SK-N-SH (cell line): Measurements from ENCODE around the gene CAMKMT. TPM values are rescaled to one million over a fixed set of nuclear protein-coding genes. Genes with fewer than 3 reads are reported as not detected.

Experiments used
- CTCF ChIA-PET: fragments of 300-600, 350-600 bp; formaldehyde crosslinking; extraction: SDS; loops from one replicate; lab custom pipeline; 2021; lab: Yijun Ruan, JAX
- POLR2A ChIA-PET: fragments of 350-600 bp; sonication (Branson Sonifier 250); formaldehyde crosslinking; extraction: SDS; loops from one replicate; lab custom pipeline; 2020; ENCODE audit warnings: antibody characterized with exemption, inconsistent platforms; lab: Yijun Ruan, JAX
- DNase-seq: peaks from one replicate; pipeline ENCODE4 v3.0.0; 2012
- H2AFZ ChIP-seq: fragments of 200-600 bp; sonication (generic); 2 replicates; pipeline ENCODE4 v1.8.1; 2016; ENCODE audit warnings: antibody characterized with exemption, mild to moderate bottlenecking, low read depth
- H3F3A ChIP-seq: fragments of 200-600 bp; sonication (generic); replicated peaks from 2 replicates; pipeline ENCODE3; 2016; ENCODE audit warnings: antibody characterized with exemption, mild to moderate bottlenecking; ENCODE audit not compliant: insufficient read depth
- H3K27ac ChIP-seq, 2 experiments: fragments of 200-500 bp in 1 of 2; fragments of 200-600 bp in 1 of 2; sonication (Bioruptor generic) in 1 of 2; sonication (generic), shearing (Covaris generic) in 1 of 2; 2 replicates each; pipeline versions ENCODE4 v1.5.1 to v1.6.1; 2014 to 2016; ENCODE audit warnings: low read depth in 2 of 2, inconsistent platforms in 1 of 2, low read length in 1 of 2, mild to moderate bottlenecking in 1 of 2, mixed read lengths in 1 of 2
- H3K27me3 ChIP-seq: fragments of 200-600 bp; sonication (generic), shearing (Covaris generic); 2 replicates; pipeline ENCODE4 v1.6.1; 2016; ENCODE audit warnings: mixed run types; ENCODE audit not compliant: insufficient read depth
- H3K36me3 ChIP-seq, 2 experiments: fragments of 200-500 bp in 1 of 2; fragments of 200-600 bp in 1 of 2; sonication (Bioruptor generic) in 1 of 2; sonication (generic) in 1 of 2; replicated peaks in 1 of 2; 2 replicates each; pipeline versions ENCODE3 to v1.5.1; 2014 to 2016; ENCODE audit warnings: low read length in 1 of 2, mild to moderate bottlenecking in 1 of 2; ENCODE audit not compliant: insufficient read depth in 2 of 2, control insufficient read depth in 1 of 2
- H3K4me1 ChIP-seq, 2 experiments: fragments of 200-500 bp in 1 of 2; fragments of 200-600 bp in 1 of 2; sonication (Bioruptor generic) in 1 of 2; sonication (generic), shearing (Covaris generic) in 1 of 2; 2 replicates each; pipeline versions ENCODE4 v1.5.1 to v1.6.1; 2014 to 2016; ENCODE audit warnings: low read depth in 1 of 2, low read length in 1 of 2, mixed run types in 1 of 2; ENCODE audit not compliant: insufficient read depth in 2 of 2, control insufficient read depth in 1 of 2
- H3K4me2 ChIP-seq: fragments of 200-600 bp; sonication (generic), shearing (Covaris generic); 2 replicates; pipeline ENCODE4 v1.6.1; 2017; ENCODE audit warnings: mixed run types
- H3K4me3 ChIP-seq, 2 experiments: fragments of 200-500 bp in 1 of 2; fragments of 200-600 bp in 1 of 2; sonication (Bioruptor generic) in 1 of 2; sonication (generic), shearing (Covaris generic) in 1 of 2; 2 replicates each; pipeline versions ENCODE4 v1.5.1 to v1.8.1; 2014 to 2016; ENCODE audit warnings: low read depth in 2 of 2, inconsistent platforms in 1 of 2, low read length in 1 of 2, mild to moderate bottlenecking in 1 of 2, mixed read lengths in 1 of 2, moderate library complexity in 1 of 2
- H3K79me2 ChIP-seq: fragments of 200-600 bp; sonication (generic); 2 replicates; pipeline ENCODE4 v1.8.1; 2017; ENCODE audit warnings: mild to moderate bottlenecking; ENCODE audit not compliant: insufficient read depth
- H3K9ac ChIP-seq: fragments of 200-600 bp; sonication (generic); 2 replicates; pipeline ENCODE4 v1.6.1; 2017; ENCODE audit warnings: mixed run types
- H3K9me2 ChIP-seq: fragments of 200-600 bp; sonication (generic); 2 replicates; pipeline ENCODE4 v1.6.1; 2017; ENCODE audit warnings: mixed run types
- H3K9me3 ChIP-seq: fragments of 200-600 bp; sonication (generic); 2 replicates; pipeline ENCODE4 v1.6.1; 2017; ENCODE audit warnings: mixed run types, mild to moderate bottlenecking, moderate library complexity
- H4K20me1 ChIP-seq: fragments of 200-600 bp; sonication (generic); 2 replicates; pipeline ENCODE4 v1.6.1; 2017; ENCODE audit warnings: mild to moderate bottlenecking, mixed run types; ENCODE audit not compliant: insufficient read depth
- CHD2 ChIP-seq: fragments of 150-350 bp; IDR thresholded peaks from 2 replicates; pipeline ENCODE4 v1.6.1; 2018; ENCODE audit warnings: low read length; ENCODE audit not compliant: partially characterized antibody
- EZH2phosphoT487 ChIP-seq: fragments of 200-600 bp; sonication (generic); IDR thresholded peaks from 2 replicates; pipeline ENCODE4 v1.6.1; 2017; ENCODE audit warnings: low read depth, mixed run types, mild to moderate bottlenecking, antibody characterized with exemption, moderate library complexity, borderline replicate concordance
- FOXJ3 ChIP-seq: sonication (generic); formaldehyde crosslinking; IDR thresholded peaks from 2 replicates; pipeline ENCODE4 v1.5.1; 2020; ENCODE audit warnings: mild to moderate bottlenecking, missing genetic modification reagents
- FOXM1 ChIP-seq: IDR thresholded peaks from 2 replicates; pipeline ENCODE4 v1.4.0; 2012; ENCODE audit warnings: low read depth, mild to moderate bottlenecking
- GABPA ChIP-seq: IDR thresholded peaks from 2 replicates; pipeline ENCODE4 v1.4.0; 2012; ENCODE audit warnings: low read depth, mild to moderate bottlenecking
- GATA2 ChIP-seq: sonication (generic); formaldehyde crosslinking; IDR thresholded peaks from 2 replicates; pipeline ENCODE4 v1.5.0; 2020; ENCODE audit warnings: mild to moderate bottlenecking, missing genetic modification reagents
- JUND ChIP-seq: IDR thresholded peaks from 2 replicates; pipeline ENCODE4 v1.4.0; 2012
- MXI1 ChIP-seq: IDR thresholded peaks from 2 replicates; pipeline ENCODE4 v1.6.1; 2012; ENCODE audit warnings: mild to moderate bottlenecking, low read depth, low read length, improper control_type of control experiment
- NFIC ChIP-seq: IDR thresholded peaks from 2 replicates; pipeline ENCODE4 v1.4.0; 2012; ENCODE audit warnings: borderline replicate concordance
- NRF1 ChIP-seq: IDR thresholded peaks from 2 replicates; pipeline ENCODE4 v1.6.1; 2012; ENCODE audit warnings: low read depth, mild to moderate bottlenecking, low read length
- POLR2AphosphoS5 ChIP-seq: IDR thresholded peaks from 2 replicates; pipeline ENCODE4 v1.6.1; 2012; ENCODE audit warnings: low read depth, low read length
- RAD21 ChIP-seq: IDR thresholded peaks from 2 replicates; pipeline ENCODE4 v1.6.1; 2012; ENCODE audit warnings: mild to moderate bottlenecking, low read length
- RCOR1 ChIP-seq: fragments of 150-350 bp; IDR thresholded peaks from 2 replicates; pipeline ENCODE4 v1.6.1; 2017; ENCODE audit warnings: antibody characterized with exemption, low read length
- RFX5 ChIP-seq: IDR thresholded peaks from 2 replicates; pipeline ENCODE4 v1.6.1; 2012; ENCODE audit warnings: mild to moderate bottlenecking, improper control_type of control experiment, low read length
- RXRA ChIP-seq: IDR thresholded peaks from 2 replicates; pipeline ENCODE4 v1.4.0; 2012; ENCODE audit warnings: low read depth, mild to moderate bottlenecking, borderline replicate concordance
- SIN3A ChIP-seq: IDR thresholded peaks from 2 replicates; pipeline ENCODE4 v1.6.1; 2012; ENCODE audit warnings: low read depth, mild to moderate bottlenecking, low read length, moderate library complexity, borderline replicate concordance
- SMC3 ChIP-seq: IDR thresholded peaks from 2 replicates; pipeline ENCODE4 v1.6.1; 2012; ENCODE audit warnings: low read depth, low read length, improper control_type of control experiment
- TAF1 ChIP-seq: IDR thresholded peaks from 2 replicates; pipeline ENCODE4 v1.6.1; 2012; ENCODE audit warnings: low read depth, mild to moderate bottlenecking, low read length, moderate library complexity, borderline replicate concordance
- TEAD4 ChIP-seq: IDR thresholded peaks from 2 replicates; pipeline ENCODE4 v1.4.0; 2012; ENCODE audit warnings: mild to moderate bottlenecking, borderline replicate concordance; ENCODE audit not compliant: insufficient read depth
- YY1 ChIP-seq: IDR thresholded peaks from 2 replicates; pipeline ENCODE4 v1.4.0; 2012; ENCODE audit warnings: low read depth, mild to moderate bottlenecking
- WGBS: methylation state at CpG from one replicate; pipeline ENCODE4 v1.1.6; 2017; ENCODE audit warnings: low lambda C conversion rate; 5-methylcytosine and 5-hydroxymethylcytosine counted together
- polyA plus RNA-seq, 3 experiments: library from polyadenylated mRNA; depleted of rRNA; stranded (reverse); fragments of >200 nt; gene quantifications; 2 replicates each; pipeline ENCODE4 v1.2.3, GENCODE V29; 2012
- TF ChIP-seq, protein P1 (sequence below): IDR thresholded peaks from 2 replicates; pipeline ENCODE4 v1.4.0; 2012; ENCODE audit warnings: low read depth, borderline replicate concordance
- TF ChIP-seq, protein P2 (sequence below): fragments of 150-350 bp; IDR thresholded peaks from 2 replicates; pipeline ENCODE4 v1.6.1; 2016; ENCODE audit warnings: mild to moderate bottlenecking, low read depth, low read length
- TF ChIP-seq, protein P3 (sequence below): fragments of 200-600 bp; sonication (generic); IDR thresholded peaks from 2 replicates; pipeline ENCODE4 v1.6.1; 2017; ENCODE audit warnings: antibody characterized with exemption, mild to moderate bottlenecking, moderate library complexity
- TF ChIP-seq, protein P4 (sequence below): IDR thresholded peaks from 2 replicates; pipeline ENCODE4 v1.6.1; 2012; ENCODE audit warnings: mild to moderate bottlenecking, low read depth, low read length, moderate library complexity
- TF ChIP-seq, protein P5 (sequence below): IDR thresholded peaks from 2 replicates; pipeline ENCODE4 v1.4.0; 2012; ENCODE audit warnings: low read depth

Gene CAMKMT
- polyA plus RNA-seq, 1 of the 3 experiments (the other 2 are of a cell fraction), result 5.9 TPM

DNA sequence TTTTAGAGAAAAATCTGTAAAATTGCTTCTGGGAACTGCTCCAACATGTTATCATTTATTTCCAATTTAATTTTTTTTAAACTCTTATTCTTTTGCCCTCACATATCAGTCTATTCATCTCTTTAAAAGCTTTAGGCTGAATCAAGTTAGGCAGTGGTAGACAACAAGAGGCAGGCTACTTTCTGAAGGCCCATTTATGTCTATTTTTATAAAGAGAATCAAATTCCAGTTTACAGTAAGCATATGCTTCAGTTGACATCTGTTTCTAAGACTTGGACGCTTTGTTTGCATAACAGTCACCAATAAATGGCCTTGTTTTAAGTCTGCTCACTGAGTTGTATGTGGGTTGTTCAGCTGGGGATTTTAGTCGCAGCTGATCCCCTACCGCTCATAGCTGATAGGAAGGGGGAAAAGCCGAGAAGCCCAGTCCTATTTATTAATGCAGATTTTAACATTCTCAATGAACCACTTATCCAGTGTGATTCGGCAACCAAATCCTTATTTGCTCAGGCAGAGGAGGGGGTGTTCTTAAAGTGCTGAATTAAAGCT is 319.3 kb downstream of the CAMKMT start:
- no peaks in the 10 kb centered on the region; the same call in 1 of the 2 replicates for H3K9me2 ChIP-seq
- H3K4me2 ChIP-seq, result peak overlapping the region; percentile 56
- ChIA-PET POLR2A (interaction anchor here (0.6 to 2.2 kb wide), 11 partner anchors 9 to 287 kb away, joined by 3 to 26 read pairs (median 3); no protein-coding TSS in a partner anchor), CTCF (interaction anchor here (0.6 to 4.2 kb wide), 20 partner anchors 9 to 275 kb away, joined by 3 to 25 read pairs (median 4); no protein-coding TSS in a partner anchor)
- H3K9me3 ChIP-seq, result no peaks in the 10 kb centered on the region
- H3K4me3 ChIP-seq, result peak overlapping the region; percentile 18 to 35; a peak in 3 of 4 replicates
- H4K20me1 ChIP-seq, result no peaks in the 10 kb centered on the region
- no peaks in the 10 kb centered on the region for H3F3A ChIP-seq
- H3K4me1 ChIP-seq, result peaks cover 10 to 70% of the 10 kb centered on the region in 2 experiments; a peak in 2 of 4 replicates
- peak overlapping the region; percentile 49 to 100; a peak in 3 of 4 replicates for H3K27ac ChIP-seq
- WGBS, result 14% methylated on average over 5 of the region's 5 CpGs
- H3K27me3 ChIP-seq, result no peaks in the 10 kb centered on the region
- H3K9ac ChIP-seq, result no peak overlapping the region
- no peaks in the 10 kb centered on the region for H3K36me3 ChIP-seq
- no peaks in the 10 kb centered on the region for H3K79me2 ChIP-seq
- DNase-seq, result peak; percentile 78
- peak overlapping the region; percentile 68; the same call in 1 of the 2 replicates for H2AFZ ChIP-seq
- TF ChIP-seq RCOR1, result peak; percentile 82
- TF ChIP-seq, protein P1, sequence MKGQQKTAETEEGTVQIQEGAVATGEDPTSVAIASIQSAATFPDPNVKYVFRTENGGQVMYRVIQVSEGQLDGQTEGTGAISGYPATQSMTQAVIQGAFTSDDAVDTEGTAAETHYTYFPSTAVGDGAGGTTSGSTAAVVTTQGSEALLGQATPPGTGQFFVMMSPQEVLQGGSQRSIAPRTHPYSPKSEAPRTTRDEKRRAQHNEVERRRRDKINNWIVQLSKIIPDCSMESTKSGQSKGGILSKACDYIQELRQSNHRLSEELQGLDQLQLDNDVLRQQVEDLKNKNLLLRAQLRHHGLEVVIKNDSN, result no peak
- 0 out of 2 replicates have a peak, but pooled peaks have one; percentile 47 for TF ChIP-seq FOXM1
- peak; percentile 71 for TF ChIP-seq GATA2 (CRISPR knock-in tag)
- no peak for TF ChIP-seq GABPA
- no peak for TF ChIP-seq EZH2phosphoT487
- peak; percentile 48 for TF ChIP-seq RAD21
- TF ChIP-seq, protein P2, sequence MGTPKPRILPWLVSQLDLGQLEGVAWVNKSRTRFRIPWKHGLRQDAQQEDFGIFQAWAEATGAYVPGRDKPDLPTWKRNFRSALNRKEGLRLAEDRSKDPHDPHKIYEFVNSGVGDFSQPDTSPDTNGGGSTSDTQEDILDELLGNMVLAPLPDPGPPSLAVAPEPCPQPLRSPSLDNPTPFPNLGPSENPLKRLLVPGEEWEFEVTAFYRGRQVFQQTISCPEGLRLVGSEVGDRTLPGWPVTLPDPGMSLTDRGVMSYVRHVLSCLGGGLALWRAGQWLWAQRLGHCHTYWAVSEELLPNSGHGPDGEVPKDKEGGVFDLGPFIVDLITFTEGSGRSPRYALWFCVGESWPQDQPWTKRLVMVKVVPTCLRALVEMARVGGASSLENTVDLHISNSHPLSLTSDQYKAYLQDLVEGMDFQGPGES, result no peak
- no peak for TF ChIP-seq YY1
- peak; percentile 94 for TF ChIP-seq FOXJ3 (CRISPR knock-in tag)
- TF ChIP-seq CHD2, result peak; percentile 77
- TF ChIP-seq MXI1, result peak; percentile 39
- TF ChIP-seq, protein P3, sequence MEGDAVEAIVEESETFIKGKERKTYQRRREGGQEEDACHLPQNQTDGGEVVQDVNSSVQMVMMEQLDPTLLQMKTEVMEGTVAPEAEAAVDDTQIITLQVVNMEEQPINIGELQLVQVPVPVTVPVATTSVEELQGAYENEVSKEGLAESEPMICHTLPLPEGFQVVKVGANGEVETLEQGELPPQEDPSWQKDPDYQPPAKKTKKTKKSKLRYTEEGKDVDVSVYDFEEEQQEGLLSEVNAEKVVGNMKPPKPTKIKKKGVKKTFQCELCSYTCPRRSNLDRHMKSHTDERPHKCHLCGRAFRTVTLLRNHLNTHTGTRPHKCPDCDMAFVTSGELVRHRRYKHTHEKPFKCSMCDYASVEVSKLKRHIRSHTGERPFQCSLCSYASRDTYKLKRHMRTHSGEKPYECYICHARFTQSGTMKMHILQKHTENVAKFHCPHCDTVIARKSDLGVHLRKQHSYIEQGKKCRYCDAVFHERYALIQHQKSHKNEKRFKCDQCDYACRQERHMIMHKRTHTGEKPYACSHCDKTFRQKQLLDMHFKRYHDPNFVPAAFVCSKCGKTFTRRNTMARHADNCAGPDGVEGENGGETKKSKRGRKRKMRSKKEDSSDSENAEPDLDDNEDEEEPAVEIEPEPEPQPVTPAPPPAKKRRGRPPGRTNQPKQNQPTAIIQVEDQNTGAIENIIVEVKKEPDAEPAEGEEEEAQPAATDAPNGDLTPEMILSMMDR, result no peak
- TF ChIP-seq RFX5, result peak; percentile 30
- TF ChIP-seq SMC3, result peak; percentile 33; the same call in 1 of the 2 replicates
- TF ChIP-seq TAF1, result no peak; the same call in 1 of the 2 replicates
- TF ChIP-seq, protein P4, sequence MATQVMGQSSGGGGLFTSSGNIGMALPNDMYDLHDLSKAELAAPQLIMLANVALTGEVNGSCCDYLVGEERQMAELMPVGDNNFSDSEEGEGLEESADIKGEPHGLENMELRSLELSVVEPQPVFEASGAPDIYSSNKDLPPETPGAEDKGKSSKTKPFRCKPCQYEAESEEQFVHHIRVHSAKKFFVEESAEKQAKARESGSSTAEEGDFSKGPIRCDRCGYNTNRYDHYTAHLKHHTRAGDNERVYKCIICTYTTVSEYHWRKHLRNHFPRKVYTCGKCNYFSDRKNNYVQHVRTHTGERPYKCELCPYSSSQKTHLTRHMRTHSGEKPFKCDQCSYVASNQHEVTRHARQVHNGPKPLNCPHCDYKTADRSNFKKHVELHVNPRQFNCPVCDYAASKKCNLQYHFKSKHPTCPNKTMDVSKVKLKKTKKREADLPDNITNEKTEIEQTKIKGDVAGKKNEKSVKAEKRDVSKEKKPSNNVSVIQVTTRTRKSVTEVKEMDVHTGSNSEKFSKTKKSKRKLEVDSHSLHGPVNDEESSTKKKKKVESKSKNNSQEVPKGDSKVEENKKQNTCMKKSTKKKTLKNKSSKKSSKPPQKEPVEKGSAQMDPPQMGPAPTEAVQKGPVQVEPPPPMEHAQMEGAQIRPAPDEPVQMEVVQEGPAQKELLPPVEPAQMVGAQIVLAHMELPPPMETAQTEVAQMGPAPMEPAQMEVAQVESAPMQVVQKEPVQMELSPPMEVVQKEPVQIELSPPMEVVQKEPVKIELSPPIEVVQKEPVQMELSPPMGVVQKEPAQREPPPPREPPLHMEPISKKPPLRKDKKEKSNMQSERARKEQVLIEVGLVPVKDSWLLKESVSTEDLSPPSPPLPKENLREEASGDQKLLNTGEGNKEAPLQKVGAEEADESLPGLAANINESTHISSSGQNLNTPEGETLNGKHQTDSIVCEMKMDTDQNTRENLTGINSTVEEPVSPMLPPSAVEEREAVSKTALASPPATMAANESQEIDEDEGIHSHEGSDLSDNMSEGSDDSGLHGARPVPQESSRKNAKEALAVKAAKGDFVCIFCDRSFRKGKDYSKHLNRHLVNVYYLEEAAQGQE, result no peak
- peak; percentile 45; the same call in 1 of the 2 replicates for TF ChIP-seq JUND
- TF ChIP-seq RXRA, result peak; percentile 43; the same call in 1 of the 2 replicates
- TF ChIP-seq TEAD4, result peak; percentile 79
- TF ChIP-seq SIN3A, result no peak; the same call in none of the 2 replicates
- TF ChIP-seq NRF1, result no peak
- TF ChIP-seq POLR2AphosphoS5, result peak; percentile 73; the same call in 1 of the 2 replicates
- TF ChIP-seq, protein P5, sequence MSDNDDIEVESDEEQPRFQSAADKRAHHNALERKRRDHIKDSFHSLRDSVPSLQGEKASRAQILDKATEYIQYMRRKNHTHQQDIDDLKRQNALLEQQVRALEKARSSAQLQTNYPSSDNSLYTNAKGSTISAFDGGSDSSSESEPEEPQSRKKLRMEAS, result no peak; the same call in 1 of the 2 replicates
- TF ChIP-seq NFIC, result peak; percentile 47; the same call in 1 of the 2 replicates
